T1000 (cell line): ENCODE data around the gene FAM171A1.

Experiments used
- DNase-seq: peaks from one replicate; lab custom pipeline; 2025; ENCODE audit warnings: mixed read lengths; lab: John Stamatoyannopoulos, UW

FAM171A1 gene

DNA sequence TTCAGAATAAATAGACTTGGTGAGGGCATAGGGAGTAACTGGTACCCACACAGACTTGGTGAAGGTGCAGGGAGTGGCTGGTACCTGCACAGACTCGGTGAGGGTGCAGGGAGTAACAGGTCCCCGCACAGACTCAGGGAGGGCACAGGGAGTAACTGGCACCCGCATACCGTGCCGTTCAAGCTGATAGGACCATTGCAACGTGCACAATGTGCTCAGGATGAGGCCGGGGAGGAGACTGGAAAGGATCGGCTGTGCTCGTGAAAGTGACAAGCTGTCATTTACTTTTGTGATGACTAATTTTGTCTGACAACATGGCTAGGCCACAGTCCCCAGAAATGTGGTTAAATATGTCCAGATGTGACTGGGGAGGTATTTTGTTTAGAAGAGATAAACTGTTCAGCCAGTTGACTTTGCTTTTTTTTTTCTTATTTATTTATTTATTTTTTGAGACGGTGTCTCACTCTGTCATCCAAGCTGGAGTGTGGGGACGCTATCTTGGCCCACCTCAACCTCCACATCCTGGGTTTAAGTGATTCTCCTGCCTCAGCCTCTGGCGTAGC is 126.4 kb downstream of the FAM171A1 start:
- no peak for DNase-seq

DNA sequence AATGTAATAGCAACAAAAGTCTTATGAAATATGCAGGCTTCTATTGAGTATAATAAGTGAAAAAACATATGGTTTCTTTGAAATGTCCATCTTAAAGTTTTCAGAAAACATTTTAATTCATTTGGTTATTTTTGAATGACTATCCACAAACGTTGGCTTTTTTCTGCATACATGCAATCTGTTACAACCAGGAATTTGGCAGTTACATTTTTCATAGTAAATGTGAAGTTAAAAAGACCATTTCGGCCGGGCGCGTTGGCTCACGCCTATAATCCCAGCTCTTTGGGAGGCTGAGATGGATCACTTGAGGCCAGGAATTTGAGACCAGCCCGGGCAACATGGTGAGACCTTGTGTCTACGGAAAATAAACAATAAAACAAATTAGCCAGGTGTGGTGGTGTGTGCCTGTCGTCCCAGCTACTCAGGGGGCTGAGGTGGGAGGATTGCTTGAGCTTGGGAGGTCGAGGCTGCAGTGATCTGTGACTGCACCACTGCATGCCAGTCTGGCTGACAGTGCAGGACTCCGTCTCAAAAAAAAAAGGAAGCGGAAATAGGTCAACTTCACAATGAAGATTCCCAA is 128.7 kb downstream of the FAM171A1 start:
- no peak for DNase-seq

DNA sequence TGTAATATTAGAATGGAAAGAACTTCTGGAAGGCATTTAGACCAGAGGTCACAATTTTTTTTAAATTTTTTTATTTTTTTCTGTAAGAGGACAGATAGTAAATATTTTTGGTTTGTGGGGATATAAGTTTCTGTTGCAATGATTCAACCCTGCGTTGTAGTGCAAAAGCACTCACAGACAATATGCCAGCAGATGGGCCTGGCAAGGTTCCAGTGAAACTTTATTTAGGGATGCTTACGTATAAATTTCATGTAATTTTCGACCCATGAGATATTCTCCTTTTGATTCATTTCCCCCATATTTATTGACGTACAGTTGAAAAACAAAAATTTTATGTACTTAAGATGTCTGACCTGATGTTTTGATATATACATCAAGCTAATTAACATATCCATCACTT is 129.8 kb downstream of the FAM171A1 start:
- DNase-seq, result no peak

DNA sequence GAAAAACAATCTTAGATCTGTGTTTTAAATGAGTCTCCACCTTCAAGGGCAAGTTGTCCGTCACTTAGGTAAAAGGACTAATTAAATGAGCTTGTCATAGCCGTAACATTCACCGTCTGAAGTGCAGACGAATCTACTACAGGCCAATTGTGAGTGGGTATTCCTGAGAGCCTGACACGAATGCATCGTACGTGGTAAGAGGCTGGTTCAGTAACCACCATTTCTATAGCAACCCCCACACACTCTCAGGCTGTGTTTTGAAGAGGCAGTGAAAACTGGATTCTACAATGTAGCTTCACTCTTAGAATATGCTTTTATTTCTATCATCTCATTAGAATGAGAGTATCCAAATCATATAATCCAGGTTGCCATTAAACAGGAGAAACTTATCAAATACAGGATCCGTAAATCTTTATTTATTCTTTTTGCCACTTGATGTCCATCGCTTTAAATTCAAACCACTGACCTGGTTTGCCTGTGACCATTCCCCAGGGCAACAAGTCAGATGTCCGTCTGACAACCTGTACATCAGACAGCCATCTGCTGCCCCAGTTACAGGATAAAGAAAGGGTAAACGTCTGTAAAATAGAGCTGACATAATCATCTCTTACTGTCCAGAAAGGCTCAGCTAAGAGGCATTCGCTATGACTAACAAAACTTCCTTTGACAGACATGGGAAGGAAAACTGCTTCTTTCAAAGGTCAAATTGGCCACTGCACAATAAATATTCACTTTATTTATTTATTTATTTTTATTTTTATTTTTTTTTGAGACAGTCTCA is 132.3 kb downstream of the FAM171A1 start:
- no peak for DNase-seq

DNA sequence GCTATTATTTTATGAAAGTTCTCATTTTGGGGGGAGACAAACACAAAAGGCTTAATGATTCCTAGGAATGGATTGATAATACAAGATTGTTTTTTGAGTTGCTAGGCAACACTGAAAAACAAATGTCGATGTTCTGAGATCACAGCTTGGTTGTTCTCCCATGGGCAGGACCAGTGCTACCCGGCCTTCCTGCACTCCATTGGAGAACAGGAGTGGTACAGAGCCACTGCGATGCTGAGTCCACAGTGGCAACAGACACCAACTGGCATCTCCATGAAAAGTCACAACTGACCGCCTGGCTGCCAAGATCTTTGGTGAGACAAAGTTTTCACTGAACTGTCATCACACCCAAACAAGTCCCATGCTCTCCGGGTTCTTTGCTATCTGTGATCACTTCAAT is 133.7 kb downstream of the FAM171A1 start:
- DNase-seq, result peak; percentile 89

DNA sequence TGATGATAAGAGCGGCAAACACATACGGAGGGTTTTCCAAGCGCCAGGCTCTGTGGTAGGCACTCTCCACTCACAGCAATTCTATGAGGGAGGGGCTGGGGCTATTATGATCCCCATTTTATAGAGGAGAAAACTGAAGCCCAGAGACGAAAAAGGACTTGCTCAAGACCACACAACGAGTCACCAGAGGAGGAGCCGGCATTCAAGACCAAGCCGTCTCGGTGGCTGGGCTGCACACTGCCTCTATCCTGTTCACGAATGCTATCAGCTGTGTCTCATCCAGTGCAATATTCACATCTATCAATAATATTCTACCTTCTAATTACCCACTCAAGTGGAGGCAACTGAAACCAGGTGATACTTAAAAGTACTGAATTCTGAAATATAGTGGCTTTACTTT is 134.7 kb downstream of the FAM171A1 start:
- peak; percentile 73 for DNase-seq

DNA sequence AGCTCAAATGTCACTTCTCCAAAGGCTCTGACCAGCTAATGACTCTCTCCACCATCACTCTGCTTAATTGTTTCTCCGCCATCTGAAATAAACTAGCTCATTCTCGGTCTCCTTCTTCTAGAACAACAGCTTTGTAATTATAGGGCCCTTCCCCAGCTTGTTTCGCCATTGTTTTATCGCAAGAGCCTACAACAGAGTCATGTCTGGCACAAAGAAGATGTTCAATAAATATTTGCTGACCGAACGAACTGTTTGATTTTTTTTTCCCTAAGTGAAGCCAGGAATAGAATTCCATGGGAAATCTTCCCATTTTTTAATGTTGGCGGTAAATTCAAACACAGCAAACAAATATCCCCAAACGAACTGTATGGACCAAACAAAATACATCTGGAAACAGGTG is 138.8 kb downstream of the FAM171A1 start:
- DNase-seq, result no peak

DNA sequence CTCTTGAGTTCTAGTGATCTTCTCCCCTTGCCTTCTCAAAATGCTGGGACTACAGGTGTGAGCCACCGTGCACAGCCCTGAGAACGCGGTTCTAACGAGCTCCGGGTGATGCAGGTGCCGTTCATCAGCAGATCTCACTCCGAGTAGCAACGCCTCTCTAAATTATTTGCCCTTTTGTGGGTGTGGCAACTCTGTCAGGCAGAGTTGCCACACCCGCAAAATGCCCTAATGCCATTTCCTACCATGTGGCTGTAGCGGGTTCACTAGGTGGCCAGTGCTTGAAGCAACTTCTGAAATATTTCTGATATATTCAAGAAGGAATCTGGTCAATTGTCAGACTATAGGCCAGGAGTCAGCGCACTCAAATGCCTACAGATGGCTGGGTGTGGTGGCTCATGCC is 139.7 kb downstream of the FAM171A1 start:
- DNase-seq, result no peak

DNA sequence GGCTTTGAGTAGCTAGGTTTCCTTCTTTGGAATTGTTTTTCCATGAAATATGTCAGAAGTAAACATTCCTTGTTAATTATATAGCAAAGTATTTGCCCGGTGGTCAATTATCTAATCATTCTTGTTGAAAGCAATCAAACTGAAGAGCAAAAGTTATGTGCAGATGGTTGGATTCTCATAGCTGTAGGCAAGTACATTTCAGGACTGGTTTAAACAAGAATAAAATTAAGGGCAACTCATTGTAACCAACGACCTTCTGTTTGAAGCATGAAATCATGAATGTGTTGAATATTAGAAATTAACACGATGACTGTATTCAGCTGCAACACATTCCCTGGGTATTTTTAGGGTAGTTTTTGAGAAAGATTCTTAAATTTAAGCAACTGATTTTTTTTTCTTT is 140.8 kb downstream of the FAM171A1 start:
- no peak for DNase-seq

DNA sequence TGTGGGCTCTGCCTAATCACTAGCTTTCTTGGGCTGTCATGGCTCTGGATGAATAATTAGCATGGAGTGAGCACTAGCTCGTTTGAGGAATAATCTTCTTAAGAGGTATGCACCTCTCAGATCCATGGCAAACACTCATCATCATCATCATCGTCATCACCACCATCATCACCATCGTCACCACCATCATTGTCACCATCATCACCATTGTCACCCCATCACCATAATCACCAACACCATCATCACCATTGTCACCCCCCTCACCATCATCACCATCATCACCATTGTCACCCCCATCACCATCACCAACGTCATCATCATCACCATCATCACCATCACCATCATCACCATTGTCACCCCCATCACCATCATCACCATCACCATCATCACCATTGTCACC is 141.8 kb downstream of the FAM171A1 start:
- DNase-seq, result no peak

DNA sequence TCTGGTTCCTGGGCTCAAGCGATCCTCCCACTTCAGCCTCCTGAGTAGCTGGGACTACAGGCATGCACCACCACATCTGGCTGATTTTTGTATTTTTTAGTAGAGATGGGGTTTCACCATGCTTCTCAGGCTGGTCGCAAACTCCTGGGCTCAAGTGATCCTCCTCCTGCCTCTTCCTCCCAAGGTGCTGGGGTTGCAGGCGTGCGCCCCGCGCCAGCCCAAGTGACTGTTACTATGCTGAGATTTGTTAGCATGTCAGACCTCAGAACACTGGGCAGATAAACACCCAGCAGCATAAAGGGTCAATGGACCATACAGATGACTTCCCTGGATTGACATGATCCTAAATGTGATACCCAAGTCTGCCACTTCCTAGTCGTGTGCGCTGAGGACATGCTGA is 142.7 kb downstream of the FAM171A1 start:
- no peak for DNase-seq

DNA sequence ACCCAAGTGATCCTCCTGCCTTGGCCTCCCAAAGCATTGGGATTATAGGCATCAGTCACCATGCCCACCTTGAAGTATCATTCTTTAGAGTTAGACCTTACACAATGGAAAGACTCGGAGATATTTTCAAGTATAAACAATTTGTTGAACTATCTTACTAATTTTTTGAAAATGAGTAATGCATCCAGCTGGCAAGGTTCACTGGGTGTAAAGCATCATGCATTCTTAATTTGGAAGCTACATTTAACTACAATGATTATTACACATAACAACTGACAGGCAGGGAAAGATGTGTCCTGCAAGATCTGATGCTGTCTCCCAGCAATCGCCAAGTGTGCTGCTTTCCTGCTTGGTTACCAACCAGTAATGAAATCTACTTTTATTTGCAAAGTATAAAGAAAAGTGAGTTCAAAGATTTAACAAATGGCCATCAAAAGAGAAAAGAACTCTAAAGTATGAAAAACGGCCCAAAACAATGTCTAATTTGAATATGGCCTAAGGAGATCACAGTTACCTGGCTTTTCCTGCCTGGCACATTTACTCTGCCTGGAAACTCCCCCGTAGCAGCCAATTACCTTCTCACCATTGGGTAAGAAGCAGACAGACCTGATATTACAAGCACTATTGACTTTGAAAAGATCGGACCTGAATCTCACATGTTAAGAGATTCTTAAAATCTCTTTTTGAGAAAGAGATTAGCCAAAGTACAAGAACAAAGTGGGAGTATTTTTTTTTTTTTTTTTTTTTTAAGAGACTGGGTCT is 143.3 kb downstream of the FAM171A1 start:
- no peak for DNase-seq

DNA sequence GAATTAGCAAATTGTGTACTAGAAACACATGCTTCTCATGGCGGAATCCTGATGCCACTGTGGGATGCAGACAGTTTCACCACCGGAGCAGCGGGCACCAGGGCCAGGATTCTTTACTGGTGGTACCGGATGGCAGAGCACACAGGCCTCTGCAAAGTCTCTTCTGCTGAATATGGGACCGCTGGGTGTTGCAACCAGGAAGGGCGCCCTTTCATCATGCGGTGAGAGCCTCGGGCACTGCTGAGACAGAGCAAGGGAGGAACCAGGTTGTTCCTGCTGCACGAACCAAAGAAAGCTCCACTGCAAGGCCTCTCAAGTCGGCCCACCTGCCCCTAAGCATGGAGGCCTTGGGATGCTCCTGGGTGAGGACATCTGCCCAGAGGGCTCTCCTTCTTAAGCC is 145.6 kb downstream of the FAM171A1 start:
- no peak for DNase-seq

DNA sequence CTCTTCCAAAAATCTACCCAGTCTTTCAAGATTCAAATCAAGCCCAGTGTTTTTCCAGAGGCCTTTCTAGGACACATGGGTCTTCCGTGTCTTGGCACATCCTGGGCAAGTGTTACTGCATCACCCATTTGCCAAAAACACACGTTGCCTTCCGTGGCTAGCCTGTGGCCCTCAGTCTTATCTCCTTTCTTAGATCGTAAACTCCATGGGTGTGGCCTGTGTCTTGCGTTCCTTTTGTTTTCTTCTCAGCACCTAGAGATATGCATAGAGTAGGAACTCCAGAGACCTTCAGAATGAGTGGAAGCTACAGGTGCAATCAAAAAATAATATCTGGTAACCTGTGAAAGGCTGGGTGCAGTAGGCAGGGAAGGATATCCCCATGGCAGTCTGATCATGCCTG is 146.1 kb downstream of the FAM171A1 start:
- DNase-seq, result no peak

DNA sequence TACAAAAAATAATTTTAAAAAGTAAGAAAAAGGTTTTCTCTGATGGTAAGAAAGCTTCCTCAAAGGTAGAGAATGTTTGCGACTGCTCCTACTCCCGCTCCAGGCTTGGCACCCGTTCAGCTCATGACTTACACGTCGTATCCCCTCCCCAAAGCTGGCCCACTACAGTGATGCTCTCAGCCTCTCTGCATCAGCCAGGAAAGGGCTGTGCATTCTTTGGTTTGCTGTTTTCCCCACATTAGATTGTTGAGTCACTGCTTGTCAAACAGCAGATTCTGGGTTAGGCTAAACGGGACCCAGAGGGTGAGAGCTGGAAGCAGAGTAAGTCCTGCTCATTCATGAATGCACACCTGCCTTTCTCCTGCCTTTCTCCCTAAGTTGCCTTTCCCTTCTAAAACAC is 147.9 kb downstream of the FAM171A1 start:
- DNase-seq, result peak; percentile 97

DNA sequence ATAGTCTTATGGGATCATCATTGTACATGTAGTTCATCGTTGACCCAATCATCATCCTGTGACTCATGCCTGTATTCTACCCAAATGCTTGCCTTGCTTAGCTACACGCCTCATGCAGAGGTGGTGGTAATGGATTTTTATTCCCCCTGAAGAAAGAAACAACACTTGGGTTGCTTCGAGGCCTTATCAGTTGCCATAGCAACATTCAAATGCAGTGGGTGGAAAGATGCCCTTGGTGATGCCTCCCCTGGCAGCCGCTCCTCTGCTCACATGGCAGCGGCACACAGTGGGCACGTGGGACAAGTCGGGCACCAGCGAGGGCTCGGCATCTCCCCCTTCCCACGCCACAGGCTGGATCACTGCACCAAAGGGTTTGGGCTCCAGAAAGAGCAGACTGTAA is 148.6 kb downstream of the FAM171A1 start:
- DNase-seq, result no peak

DNA sequence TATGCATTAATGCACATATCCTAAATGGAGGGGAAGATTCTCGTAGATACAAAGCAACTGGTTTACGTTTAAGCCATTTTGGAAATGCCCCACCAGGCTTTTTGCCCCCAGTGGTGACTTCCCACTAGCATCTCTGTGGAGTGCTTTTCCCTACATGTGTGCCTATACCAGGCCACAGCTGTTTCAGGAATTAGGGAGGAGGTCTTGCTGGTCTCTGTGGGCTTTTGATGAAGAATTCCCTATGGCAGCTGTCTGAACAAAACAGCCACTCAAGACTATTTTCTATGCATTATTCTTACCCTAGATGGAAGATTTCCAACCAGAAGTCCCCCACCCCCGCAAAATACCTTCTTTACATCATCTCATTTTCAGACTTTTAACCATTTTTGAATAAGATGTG is 150.6 kb downstream of the FAM171A1 start:
- no peak for DNase-seq

DNA sequence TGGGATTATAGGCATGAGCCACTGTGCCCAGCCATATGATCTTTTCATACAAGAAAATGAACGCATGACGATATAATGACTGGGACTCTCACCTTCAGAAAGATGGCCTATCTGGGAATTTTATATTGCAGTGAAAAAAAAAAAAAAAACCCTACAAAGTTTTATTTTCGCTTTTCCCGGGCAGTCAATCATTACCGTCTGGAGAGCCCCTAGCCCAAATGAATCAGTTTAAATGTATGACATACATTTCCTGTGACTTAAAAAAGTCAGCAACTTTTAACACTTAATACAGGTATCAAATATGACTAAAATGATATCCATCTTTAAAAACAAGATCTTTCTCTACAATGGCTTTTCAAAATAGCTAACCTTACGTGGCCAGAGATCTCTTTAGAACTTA is 154.4 kb downstream of the FAM171A1 start:
- DNase-seq, result no peak

DNA sequence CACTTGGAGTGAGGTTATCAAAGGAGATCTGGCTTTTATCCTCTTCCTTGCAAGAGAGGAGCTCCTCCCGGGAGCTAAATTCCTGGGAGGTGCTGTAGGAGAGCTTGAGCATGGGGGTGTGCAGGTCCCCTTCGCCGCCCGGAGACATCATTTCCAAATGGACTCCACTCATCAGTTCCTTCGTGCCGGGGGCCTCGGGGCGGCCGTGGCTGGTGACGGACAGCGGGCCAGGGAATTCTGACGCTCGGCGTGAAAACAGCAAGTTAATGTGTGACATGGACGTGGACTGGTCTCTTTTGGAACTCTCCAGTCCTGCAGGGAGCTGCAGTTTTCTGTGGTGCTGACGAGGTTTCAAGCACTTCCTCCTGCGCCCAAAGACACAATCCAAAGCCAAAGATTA is 156.9 kb downstream of the FAM171A1 start:
- no peak for DNase-seq

DNA sequence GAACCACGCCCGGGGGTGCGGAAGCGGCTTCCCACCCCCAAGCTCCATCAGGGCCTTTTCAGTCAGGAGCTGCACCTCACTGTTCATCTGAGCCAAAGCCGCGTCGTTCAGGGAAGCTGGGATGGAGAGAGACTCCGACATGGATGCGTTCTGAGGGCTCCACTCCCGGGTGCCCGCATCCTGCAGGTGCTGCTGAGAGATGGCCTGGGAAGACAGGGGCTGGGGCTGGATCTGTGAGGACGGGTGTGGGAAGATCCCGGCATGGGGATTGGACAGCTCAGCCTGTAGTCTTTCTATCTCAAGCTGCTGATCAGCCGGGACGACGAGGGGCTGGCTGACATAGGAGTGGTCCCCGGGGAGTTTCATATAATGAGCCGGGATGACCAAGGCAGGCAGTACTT is 157.6 kb downstream of the FAM171A1 start:
- DNase-seq, result no peak

DNA sequence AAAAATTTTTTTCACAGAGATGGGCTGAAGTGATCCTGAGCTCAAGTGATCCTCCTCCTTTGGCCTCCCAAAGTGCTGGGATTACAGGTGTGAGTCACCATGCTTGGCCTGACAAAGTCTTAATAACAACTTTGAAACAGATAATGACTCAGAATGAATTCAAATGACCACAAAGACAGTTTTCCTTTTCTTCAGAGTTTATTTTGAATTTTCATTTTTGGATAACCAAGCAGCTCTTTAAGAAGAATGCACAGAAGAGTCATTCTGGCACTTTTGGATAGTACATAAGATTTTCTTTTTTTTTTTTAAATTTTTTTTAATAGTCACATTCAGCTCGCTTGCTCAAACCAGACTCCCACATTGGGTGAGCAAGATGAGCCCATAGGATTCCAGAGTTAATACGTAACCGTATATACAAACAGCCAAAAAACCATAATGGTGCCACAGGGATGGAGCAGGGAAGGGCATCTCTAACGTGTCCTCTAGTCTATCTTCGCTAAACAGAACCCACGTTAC is 159.6 kb downstream of the FAM171A1 start:
- peak; percentile 92 for DNase-seq

DNA sequence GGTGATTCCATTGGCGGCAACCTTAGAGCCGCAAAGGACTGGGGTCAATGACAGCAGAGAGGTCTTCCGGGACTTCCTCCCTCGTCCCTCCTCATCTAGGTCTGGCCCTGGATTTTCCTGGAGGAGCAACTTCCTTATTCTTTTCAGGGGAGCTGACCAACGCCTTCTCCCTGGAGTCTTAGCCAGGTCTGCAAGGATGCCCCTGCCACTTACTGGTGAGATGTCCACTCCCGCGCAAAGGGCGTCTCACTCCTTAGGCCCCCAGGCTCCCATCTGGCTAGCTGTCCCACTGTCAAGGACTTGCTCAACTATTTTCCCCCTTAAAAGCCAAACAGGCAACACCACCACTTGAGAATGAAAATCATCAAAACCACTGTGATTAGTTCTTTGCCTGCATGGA is 160.6 kb downstream of the FAM171A1 start:
- no peak for DNase-seq
